Nephron (organoid): ENCODE results near the gene HEPHL1.

Experiments used
- H3K27ac Mint-ChIP-seq, 3 experiments: 2 replicates each; pipeline ENCODE4 v1.8.0; 2020; ENCODE audit warnings: mixed read lengths in 3 of 3, mild to moderate bottlenecking in 2 of 3, moderate library complexity in 1 of 3
- H3K27me3 Mint-ChIP-seq: 2 replicates; pipeline ENCODE4 v1.8.0; 2021; ENCODE audit warnings: low read depth, mild to moderate bottlenecking, moderate library complexity, mixed read lengths
- H3K36me3 Mint-ChIP-seq: 2 replicates; pipeline ENCODE4 v1.8.0; 2020; ENCODE audit warnings: low read depth, mixed read lengths
- H3K4me1 Mint-ChIP-seq: 2 replicates; pipeline ENCODE4 v1.8.0; 2020; ENCODE audit warnings: mixed read lengths
- H3K4me3 Mint-ChIP-seq, 3 experiments: 2 replicates each; pipeline ENCODE4 v1.8.0; 2020; ENCODE audit warnings: mild to moderate bottlenecking in 3 of 3, mixed read lengths in 3 of 3, moderate library complexity in 2 of 3
- H3K9me3 Mint-ChIP-seq: 2 replicates; pipeline ENCODE4 v1.8.0; 2020; ENCODE audit warnings: mixed read lengths
- TF ChIP-seq, protein P1 (sequence below), 3 experiments: fragments of 200-600 bp; sonication (generic); IDR thresholded peaks; one replicate each; pipeline ENCODE4 v1.5.0; 2021; ENCODE audit warnings: antibody characterized with exemption in 3 of 3; ENCODE audit not compliant: unreplicated experiment in 3 of 3

Gene HEPHL1

DNA sequence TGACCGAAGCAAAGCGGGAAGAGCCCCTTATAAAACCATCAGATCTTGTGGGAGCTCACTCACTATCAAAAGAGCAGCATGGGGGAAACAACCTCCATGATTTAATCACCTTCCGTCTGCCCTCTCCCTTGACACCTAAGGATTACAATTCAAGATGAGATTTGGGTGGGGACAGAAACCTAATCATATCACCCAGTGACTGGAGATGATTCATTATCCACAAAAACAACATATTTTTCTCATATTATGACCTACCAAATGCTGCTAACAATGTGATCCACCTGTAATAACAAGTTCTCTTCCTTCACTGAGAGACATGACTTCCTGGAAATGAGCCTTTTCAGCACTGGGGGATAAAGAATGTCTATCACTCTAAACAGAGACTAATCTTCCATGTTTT is 23.4 kb upstream of the HEPHL1 start:
- Mint-ChIP-seq H3K9me3 (peaks cover 20% of the 10 kb centered on the region), H3K27me3 (no peaks in the 10 kb centered on the region), H3K4me3 (no peak overlapping the region), H3K4me1 (no peaks in the 10 kb centered on the region), H3K36me3 (no peaks in the 10 kb centered on the region), H3K27ac (no peak overlapping the region)
- TF ChIP-seq, protein P1, sequence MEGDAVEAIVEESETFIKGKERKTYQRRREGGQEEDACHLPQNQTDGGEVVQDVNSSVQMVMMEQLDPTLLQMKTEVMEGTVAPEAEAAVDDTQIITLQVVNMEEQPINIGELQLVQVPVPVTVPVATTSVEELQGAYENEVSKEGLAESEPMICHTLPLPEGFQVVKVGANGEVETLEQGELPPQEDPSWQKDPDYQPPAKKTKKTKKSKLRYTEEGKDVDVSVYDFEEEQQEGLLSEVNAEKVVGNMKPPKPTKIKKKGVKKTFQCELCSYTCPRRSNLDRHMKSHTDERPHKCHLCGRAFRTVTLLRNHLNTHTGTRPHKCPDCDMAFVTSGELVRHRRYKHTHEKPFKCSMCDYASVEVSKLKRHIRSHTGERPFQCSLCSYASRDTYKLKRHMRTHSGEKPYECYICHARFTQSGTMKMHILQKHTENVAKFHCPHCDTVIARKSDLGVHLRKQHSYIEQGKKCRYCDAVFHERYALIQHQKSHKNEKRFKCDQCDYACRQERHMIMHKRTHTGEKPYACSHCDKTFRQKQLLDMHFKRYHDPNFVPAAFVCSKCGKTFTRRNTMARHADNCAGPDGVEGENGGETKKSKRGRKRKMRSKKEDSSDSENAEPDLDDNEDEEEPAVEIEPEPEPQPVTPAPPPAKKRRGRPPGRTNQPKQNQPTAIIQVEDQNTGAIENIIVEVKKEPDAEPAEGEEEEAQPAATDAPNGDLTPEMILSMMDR (IDR thresholded peaks at IDR 0.05; ENCODE audit: unreplicated experiment in 3 of 3) = no peak

DNA sequence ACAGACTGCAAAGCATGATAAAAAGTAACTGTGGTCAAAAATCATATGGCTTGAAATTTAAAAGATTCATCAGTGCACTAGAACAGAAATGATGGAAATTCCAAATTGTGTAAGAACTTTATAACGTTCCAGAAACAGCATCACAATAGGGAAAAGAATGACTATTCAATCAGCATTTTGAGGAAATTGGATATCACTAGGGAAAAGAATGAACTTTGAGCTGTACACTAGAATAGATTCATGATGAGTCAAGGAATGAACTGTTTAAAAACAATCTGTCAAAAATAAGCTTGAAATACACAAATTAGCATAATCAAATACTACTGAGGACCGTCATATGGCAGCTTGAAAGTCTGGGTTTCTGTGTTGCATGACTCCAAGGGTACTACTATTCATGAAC is 20.5 kb upstream of the HEPHL1 start:
- H3K4me1 Mint-ChIP-seq = no peaks in the 10 kb centered on the region
- H3K4me3 Mint-ChIP-seq = no peak overlapping the region
- peaks cover 16% of the 10 kb centered on the region for H3K9me3 Mint-ChIP-seq
- H3K27ac Mint-ChIP-seq = no peak overlapping the region
- peaks cover 4% of the 10 kb centered on the region for H3K27me3 Mint-ChIP-seq
- TF ChIP-seq, protein P1 (IDR thresholded peaks at IDR 0.05; ENCODE audit: unreplicated experiment in 3 of 3) = no peak
- no peaks in the 10 kb centered on the region for H3K36me3 Mint-ChIP-seq

DNA sequence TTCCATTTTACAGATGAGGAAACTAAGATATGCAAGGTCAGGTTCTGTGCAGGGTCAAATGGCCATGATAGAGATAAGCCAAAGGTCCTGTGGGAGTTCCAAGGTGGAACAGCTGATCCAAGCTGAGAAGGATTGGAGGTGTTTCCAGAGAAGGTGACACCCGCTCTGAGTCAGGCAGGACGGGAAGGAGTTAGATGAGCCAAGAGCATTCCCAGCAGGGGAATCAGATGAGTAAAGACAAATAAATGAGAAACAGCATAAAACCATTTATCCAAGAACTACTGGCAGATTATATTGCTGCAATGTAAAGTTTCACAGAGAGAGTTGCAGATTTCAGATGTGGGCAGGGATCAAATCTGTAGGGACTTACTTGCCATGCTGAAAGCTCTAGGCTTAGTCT is 18.9 kb upstream of the HEPHL1 start:
- TF ChIP-seq, protein P1 (IDR thresholded peaks at IDR 0.05; ENCODE audit: unreplicated experiment in 3 of 3) = no peak
- peaks cover 4% of the 10 kb centered on the region for H3K27me3 Mint-ChIP-seq
- peaks cover 18% of the 10 kb centered on the region for H3K9me3 Mint-ChIP-seq
- H3K4me1 Mint-ChIP-seq = no peaks in the 10 kb centered on the region
- no peaks in the 10 kb centered on the region for H3K36me3 Mint-ChIP-seq
- H3K4me3 Mint-ChIP-seq = no peak overlapping the region
- no peak overlapping the region for H3K27ac Mint-ChIP-seq

DNA sequence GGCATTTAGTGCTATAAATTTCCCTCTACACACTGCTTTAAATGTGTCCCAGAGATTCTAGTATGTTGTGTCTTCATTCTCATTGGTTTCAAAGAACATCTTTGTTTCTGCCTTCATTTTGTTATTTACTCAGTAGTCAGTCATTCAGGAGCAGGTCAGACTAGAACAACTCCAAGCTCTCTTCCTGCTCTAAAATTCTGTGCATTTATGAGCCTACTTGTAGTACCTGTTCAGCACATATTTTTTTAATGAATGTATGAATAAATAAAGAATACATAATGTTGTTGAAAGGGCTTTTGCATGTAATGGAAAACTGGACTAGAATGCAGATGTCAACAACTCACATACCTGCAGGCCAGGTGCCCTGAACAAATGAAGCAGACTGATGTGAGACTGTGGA is 13.7 kb upstream of the HEPHL1 start:
- Mint-ChIP-seq H3K27me3 (peaks cover 14% of the 10 kb centered on the region), H3K4me3 (no peak overlapping the region), H3K9me3 (peaks cover 8% of the 10 kb centered on the region), H3K4me1 (no peaks in the 10 kb centered on the region), H3K36me3 (no peaks in the 10 kb centered on the region), H3K27ac (no peak overlapping the region)
- TF ChIP-seq, protein P1 (IDR thresholded peaks at IDR 0.05; ENCODE audit: unreplicated experiment in 3 of 3) = no peak

DNA sequence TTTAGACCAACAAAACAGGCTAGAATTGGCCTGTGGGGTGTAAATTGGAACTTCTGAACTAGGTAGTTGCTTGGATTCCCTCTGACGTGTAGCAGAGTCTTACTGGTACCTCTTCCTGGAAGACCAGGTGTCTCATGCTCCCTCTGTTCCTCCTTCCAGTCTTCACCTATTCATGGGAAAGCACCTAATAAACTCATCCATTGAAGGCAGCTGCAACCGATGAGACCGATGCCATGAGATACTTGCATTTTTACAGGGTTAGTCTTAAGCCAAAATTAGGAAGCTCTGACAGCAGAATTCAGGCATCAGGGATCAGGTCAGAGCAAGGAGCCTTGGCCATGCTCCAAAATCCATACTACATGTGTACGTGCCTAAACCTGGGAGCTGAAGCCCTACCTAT is 13.2 kb upstream of the HEPHL1 start:
- Mint-ChIP-seq H3K36me3 (no peaks in the 10 kb centered on the region), H3K9me3 (peaks cover 8% of the 10 kb centered on the region), H3K4me3 (no peak overlapping the region), H3K4me1 (no peaks in the 10 kb centered on the region), H3K27me3 (peaks cover 14% of the 10 kb centered on the region), H3K27ac (no peak overlapping the region)
- TF ChIP-seq, protein P1 (IDR thresholded peaks at IDR 0.05; ENCODE audit: unreplicated experiment in 3 of 3) = no peak

DNA sequence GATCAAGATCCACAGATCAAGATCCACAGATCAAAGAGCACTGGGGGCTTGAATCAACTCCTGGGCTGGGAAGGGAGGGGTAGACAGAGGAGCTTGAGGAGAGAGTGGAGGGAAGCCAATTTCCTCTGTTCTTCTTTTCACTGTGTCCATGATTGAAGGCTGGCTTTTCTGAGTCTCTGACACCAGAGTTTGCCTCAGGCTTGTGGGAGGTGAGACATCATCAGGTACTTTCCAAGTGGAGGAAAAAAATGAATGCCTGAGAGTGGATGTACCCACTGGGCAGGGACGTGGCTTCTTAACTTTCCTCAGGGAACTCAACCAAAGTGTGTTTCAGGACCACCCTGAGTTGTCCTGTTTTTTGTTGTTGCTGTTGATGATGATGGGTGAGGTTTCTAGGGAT is 11.0 kb upstream of the HEPHL1 start:
- Mint-ChIP-seq H3K4me1 (no peaks in the 10 kb centered on the region), H3K27me3 (peaks cover 12% of the 10 kb centered on the region), H3K4me3 (no peak overlapping the region), H3K27ac (no peak overlapping the region), H3K9me3 (peaks cover 10% of the 10 kb centered on the region), H3K36me3 (no peaks in the 10 kb centered on the region)
- TF ChIP-seq, protein P1 (IDR thresholded peaks at IDR 0.05; ENCODE audit: unreplicated experiment in 3 of 3) = no peak
